Placental epithelial cell (primary cell): ENCODE measurements around the gene BEGAIN. TPM values are rescaled to one million over a fixed set of nuclear protein-coding genes. Genes with fewer than 3 reads are reported as not detected.

Experiments used
- small RNA-seq: library from RNA; depleted of rRNA; stranded (forward); fragments of <200 nt; gene quantifications from one replicate; pipeline ENCODE3, GENCODE V24; 2012
- total RNA-seq: library from RNA; depleted of rRNA; stranded (reverse); fragments of >200 nt; gene quantifications from 2 replicates; pipeline ENCODE4 v1.2.3, GENCODE V29; 2012

BEGAIN gene
- 1.4 and 1.6 TPM in 2 replicates for total RNA-seq

GRCh38 chr14:100587086-100587762, at the start of gene BEGAIN:
Gene BEGAIN, minus strand, starts transcription at chr14:100587417. Its CDS starts 127 bp downstream, at chr14:100587290.

Small RNA genes within 50 kb of the gene (small RNA-seq; reads per million reads assigned to genes)
- gene RN7SKP92, result not detected

Other genes with a start within 250 kb of the BEGAIN start
- 19.6 and 23.9 TPM in 2 replicates for gene WDR25, start 210.9 kb downstream of the BEGAIN start, total RNA-seq
- gene DLK1, start 139.5 kb upstream of the BEGAIN start, total RNA-seq, result under 0.01 TPM in 1 of 2 replicates, not detected in the other
- 363 and 1,167 TPM in 2 replicates for gene MEG3, start 238.7 kb upstream of the BEGAIN start, total RNA-seq